Measurements from ENCODE around the gene GJB4. TPM values are rescaled to one million over a fixed set of nuclear protein-coding genes. Genes with fewer than 3 reads are reported as not detected.
"Not testable (repeated sequence)": the region's sequence is repeated elsewhere in the genome, so short reads cannot be mapped to it uniquely, and the experiment has no call there.

GJB4 gene
- total and polyA plus RNA-seq, 7 donors: not detected

DNA sequence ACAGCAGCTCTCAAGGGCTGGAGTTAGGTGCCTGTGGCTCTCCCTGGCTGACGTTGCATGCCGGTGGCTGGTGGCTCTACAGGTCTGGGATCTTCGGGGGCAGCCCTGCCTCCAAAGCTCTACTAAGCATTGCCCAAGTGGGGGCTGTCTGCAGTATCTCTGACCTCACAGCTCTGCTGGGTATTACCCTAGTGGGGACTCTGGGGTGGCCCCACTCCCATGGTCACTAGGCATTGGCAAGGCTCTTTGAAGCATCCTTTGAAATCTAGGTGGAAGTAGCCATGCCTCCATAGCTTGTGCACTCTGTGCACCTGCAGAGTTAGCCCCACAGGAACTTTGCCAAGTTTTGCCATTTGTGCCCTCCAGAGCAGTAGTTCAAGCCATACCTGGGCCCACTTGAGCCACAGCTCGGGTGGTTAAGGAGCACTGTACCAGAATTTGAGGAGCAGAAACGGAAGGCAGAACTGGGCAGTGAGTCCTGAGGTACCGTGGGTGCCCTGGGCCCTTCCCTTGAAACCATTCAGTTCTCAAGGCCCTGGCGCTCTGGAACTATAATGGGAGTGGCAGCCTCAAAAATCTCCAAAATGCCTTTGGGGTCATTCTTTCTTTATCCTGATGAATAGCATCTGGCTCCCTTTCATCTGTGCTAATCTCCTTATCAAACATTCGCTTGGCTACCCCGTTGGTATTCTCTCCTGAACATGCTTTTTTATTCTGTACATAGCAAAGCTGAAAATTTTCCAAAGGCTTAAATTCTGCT is 48.7 kb downstream of the GJB4 start:
- intact Hi-C loops (cut with DNase I): no loop called here
- Histone ChIP-seq H3K4me3 (no peak overlapping the region), H3K36me3 (ENCODE audit: insufficient read depth in 1 of 2, low read depth in 1 of 2) (no peaks in the 10 kb centered on the region), H3K27ac (no peak overlapping the region), H3K4me1 (no peaks in the 10 kb centered on the region), H3K9me3 (no peaks in the 10 kb centered on the region), H3K27me3 (ENCODE audit: insufficient read depth in 3 of 3, low read length in 2 of 3) (no peaks in the 10 kb centered on the region)
- WGBS, 3 donors: 89 to 90% (median 89%) methylated on average over 9 of the region's 9 CpGs
- TF ChIP-seq, protein P1, sequence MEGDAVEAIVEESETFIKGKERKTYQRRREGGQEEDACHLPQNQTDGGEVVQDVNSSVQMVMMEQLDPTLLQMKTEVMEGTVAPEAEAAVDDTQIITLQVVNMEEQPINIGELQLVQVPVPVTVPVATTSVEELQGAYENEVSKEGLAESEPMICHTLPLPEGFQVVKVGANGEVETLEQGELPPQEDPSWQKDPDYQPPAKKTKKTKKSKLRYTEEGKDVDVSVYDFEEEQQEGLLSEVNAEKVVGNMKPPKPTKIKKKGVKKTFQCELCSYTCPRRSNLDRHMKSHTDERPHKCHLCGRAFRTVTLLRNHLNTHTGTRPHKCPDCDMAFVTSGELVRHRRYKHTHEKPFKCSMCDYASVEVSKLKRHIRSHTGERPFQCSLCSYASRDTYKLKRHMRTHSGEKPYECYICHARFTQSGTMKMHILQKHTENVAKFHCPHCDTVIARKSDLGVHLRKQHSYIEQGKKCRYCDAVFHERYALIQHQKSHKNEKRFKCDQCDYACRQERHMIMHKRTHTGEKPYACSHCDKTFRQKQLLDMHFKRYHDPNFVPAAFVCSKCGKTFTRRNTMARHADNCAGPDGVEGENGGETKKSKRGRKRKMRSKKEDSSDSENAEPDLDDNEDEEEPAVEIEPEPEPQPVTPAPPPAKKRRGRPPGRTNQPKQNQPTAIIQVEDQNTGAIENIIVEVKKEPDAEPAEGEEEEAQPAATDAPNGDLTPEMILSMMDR (IDR thresholded peaks at IDR 0.05): no peak
- ATAC-seq (no peak), DNase-seq (no peak)

DNA sequence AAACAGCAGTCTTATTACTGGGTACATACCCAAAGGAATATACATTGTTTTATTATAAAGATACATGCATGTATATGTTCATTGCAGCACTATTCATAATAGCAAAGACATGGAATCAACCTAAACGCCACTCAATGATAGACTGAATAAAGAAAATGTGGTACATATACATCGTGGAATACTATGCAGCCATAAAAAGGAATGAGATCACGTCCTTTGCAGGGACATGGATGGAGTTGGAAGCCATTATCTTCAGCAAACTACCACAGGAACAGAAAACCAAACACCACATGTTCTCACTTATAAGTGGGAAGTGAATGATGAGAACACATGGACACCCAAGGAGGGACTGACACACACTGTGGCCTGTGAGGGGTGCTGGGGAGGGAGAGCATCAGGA is 51.2 kb downstream of the GJB4 start:
- H3K27ac ChIP-seq: not testable (repeated sequence)

More for the DNA sequence above, 51.2 kb downstream of the GJB4 start:
- H3K4me1 ChIP-seq; ATAC-seq; H3K9me3 ChIP-seq; intact Hi-C loops (cut with DNase I); H3K4me3 ChIP-seq; H3K36me3 ChIP-seq (ENCODE audit: insufficient read depth in 1 of 2, low read depth in 1 of 2); H3K27me3 ChIP-seq (ENCODE audit: insufficient read depth in 3 of 3, low read length in 2 of 3); DNase-seq: not testable (repeated sequence)
- 92 to 96% (median 96%) methylated on average over 3 of the region's 3 CpGs for WGBS, 3 donors

Other genes with a start within 250 kb of the GJB4 start
- gene GJB5, start 4.7 kb upstream of the GJB4 start, total RNA-seq: not detected
- gene GJB5, start 4.7 kb upstream of the GJB4 start, polyA plus RNA-seq: under 1 TPM in 1 of 3 donors, not detected in 2; 0.03 TPM
- not detected for gene GJB3, start 21.5 kb downstream of the GJB4 start, total RNA-seq
- under 1 TPM in 2 of 3 donors, not detected in 1; 0.03 TPM for gene GJB3, start 21.5 kb downstream of the GJB4 start, polyA plus RNA-seq
- gene GJA4, start 33.3 kb downstream of the GJB4 start, total RNA-seq: 10 to 100 TPM in 2 of 4 donors, 1 to 10 TPM in 2; 9.1 to 19.7 (median 11.0) TPM
- gene GJA4, start 33.3 kb downstream of the GJB4 start, polyA plus RNA-seq: 10 to 100 TPM in 2 of 3 donors, 1 to 10 TPM in 1; 9.3 to 13.0 (median 11.6) TPM
- 10 to 100 TPM; 17.9 to 66.5 (median 45.8) TPM for gene SMIM12, start 100.0 kb downstream of the GJB4 start, total RNA-seq
- 100 to 1,000 TPM in 2 of 3 donors, 10 to 100 TPM in 1; 59.2 to 140 (median 101) TPM for gene SMIM12, start 100.0 kb downstream of the GJB4 start, polyA plus RNA-seq
- gene DLGAP3, start 169.9 kb downstream of the GJB4 start, total RNA-seq: under 1 TPM in 3 of 4 donors, not detected in 1; 0.08 to 0.44 (median 0.17) TPM
- gene DLGAP3, start 169.9 kb downstream of the GJB4 start, polyA plus RNA-seq: under 1 TPM; 0.01 to 0.08 (median 0.03) TPM
- 1 to 10 TPM; 3.0 to 7.1 (median 4.3) TPM for gene TMEM35B, start 225.6 kb downstream of the GJB4 start, total RNA-seq
- gene TMEM35B, start 225.6 kb downstream of the GJB4 start, polyA plus RNA-seq: 10 to 100 TPM in 1 of 3 donors, 1 to 10 TPM in 2; 5.7 to 13.2 (median 8.5) TPM